ENCODE results near the gene CCDC172.

DNA sequence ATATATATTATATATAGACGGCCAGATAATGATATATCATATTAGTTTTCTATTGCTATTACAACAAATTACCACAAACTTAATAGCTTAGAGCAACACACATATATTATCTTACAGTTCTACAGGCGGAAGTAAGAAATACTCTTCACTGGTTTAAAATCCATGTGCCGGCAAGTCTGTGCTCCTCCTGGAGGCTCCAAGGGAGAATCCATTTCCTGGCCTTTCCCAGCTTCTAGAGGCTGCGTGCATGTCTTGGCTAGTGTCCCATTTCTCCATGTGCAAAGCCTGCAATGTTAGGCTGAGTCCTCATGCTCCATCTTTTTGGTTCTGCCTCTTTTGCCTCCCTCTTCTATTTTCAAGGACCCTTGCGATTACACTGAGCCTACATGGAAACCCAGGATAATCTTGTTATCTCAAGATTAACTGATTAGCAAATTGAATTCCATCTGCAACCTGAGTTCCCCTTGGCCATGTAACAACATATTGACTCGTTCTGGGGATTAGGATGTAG lies 79.5 kb downstream of the CCDC172 start:
- no peak for TF ChIP-seq POLR2A (IDR thresholded peaks at IDR 0.05)
- TF ChIP-seq, protein P1, sequence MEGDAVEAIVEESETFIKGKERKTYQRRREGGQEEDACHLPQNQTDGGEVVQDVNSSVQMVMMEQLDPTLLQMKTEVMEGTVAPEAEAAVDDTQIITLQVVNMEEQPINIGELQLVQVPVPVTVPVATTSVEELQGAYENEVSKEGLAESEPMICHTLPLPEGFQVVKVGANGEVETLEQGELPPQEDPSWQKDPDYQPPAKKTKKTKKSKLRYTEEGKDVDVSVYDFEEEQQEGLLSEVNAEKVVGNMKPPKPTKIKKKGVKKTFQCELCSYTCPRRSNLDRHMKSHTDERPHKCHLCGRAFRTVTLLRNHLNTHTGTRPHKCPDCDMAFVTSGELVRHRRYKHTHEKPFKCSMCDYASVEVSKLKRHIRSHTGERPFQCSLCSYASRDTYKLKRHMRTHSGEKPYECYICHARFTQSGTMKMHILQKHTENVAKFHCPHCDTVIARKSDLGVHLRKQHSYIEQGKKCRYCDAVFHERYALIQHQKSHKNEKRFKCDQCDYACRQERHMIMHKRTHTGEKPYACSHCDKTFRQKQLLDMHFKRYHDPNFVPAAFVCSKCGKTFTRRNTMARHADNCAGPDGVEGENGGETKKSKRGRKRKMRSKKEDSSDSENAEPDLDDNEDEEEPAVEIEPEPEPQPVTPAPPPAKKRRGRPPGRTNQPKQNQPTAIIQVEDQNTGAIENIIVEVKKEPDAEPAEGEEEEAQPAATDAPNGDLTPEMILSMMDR (IDR thresholded peaks at IDR 0.05): no peak

Data from uterus (tissue), 2 donors.